Body of pancreas (tissue), 4 donors: Measurements from ENCODE around the gene DGKI.

ENCODE experiments used
- POLR2A ChIP-seq, 3 donors: fragments of 450-650 bp; IDR thresholded peaks; one replicate each; pipeline ENCODE4 v1.6.1; 2016; ENCODE audit warnings: antibody characterized with exemption in 3 of 3, mild to moderate bottlenecking in 2 of 3
- TF ChIP-seq, protein P1 (sequence below), 7 experiments: fragments of 450-650 bp in 4 of 7; fragments of 200-600 bp in 3 of 7; sonication (generic) in 3 of 7; IDR thresholded peaks; one replicate each; pipeline ENCODE4 v1.5.1; 2016 to 2019; ENCODE audit warnings: antibody characterized with exemption in 7 of 7

DNA sequence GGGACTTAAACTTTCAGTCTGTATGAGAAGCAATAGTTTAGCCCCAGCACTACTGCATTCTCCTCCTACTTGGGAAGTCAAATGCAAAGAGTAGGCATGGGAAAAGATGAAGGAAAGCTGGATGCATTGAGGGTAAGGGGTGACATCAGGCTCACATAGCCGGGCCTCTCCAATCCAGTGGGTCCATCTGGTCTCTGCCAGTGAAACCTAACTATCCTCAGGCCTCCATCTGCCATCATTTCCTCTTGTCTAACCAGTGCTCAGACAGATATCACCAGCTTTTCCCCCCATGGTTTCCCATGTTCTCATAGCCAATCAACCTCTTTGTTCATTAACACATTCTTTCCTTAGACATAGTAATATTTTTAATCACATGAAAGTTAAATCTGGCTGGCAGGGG, 118.3 kb downstream of the DGKI start:
- TF ChIP-seq, protein P1, sequence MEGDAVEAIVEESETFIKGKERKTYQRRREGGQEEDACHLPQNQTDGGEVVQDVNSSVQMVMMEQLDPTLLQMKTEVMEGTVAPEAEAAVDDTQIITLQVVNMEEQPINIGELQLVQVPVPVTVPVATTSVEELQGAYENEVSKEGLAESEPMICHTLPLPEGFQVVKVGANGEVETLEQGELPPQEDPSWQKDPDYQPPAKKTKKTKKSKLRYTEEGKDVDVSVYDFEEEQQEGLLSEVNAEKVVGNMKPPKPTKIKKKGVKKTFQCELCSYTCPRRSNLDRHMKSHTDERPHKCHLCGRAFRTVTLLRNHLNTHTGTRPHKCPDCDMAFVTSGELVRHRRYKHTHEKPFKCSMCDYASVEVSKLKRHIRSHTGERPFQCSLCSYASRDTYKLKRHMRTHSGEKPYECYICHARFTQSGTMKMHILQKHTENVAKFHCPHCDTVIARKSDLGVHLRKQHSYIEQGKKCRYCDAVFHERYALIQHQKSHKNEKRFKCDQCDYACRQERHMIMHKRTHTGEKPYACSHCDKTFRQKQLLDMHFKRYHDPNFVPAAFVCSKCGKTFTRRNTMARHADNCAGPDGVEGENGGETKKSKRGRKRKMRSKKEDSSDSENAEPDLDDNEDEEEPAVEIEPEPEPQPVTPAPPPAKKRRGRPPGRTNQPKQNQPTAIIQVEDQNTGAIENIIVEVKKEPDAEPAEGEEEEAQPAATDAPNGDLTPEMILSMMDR (IDR thresholded peaks at IDR 0.05) = no peak
- no peak for TF ChIP-seq POLR2A (IDR thresholded peaks at IDR 0.05)
